NCI-H446 (cell line): Measurements from ENCODE around the gene BABAM2.
"Not testable (repeated sequence)": the region's sequence is repeated elsewhere in the genome, so short reads cannot be mapped to it uniquely, and the experiment has no call there.

Experiments used
- DNase-seq, 2 experiments: peaks; one replicate each; lab custom pipeline; 2025; lab: John Stamatoyannopoulos, UW

Gene BABAM2

DNA sequence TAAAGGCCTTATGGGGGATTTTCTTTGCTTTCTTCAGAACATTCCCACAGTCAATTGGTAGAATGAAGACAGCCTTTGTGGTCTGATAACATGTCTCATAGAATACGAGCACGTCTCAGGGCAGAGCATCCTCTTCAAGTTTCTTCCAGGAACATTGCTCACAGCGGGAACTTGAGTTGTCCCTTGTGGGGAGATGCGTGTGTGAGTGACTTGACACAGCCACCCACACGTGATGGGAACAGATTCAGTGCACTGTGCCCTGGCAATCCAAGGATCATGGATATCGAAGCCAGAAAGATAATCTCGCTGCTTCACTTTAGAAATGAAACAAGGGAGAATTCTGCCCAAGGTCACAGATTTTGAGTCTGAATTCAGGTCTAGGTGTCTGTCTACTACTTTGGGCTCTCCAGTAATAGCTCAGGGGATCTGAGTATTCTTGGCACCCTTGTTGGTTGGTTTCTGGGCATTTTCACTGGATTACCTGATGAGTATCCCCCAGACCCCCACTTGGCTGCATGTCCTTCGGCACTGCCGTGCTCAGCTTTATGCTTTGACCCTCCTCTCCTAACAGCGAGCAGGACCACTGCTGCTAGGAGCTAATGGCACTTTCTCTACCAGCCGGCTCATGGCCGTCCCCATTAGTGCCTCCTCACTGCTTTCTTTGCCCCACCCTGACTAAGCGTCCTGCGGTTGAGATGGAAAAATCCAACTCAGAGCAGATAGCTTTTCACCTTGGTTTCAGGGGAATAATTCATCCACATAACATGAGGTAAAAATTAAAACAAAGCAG, 426.2 kb downstream of the BABAM2 start:
- DNase-seq = no peak

GRCh38 chr2:28317390-28317789, 426.9 kb downstream of the BABAM2 start:
- DNase-seq = no peak

- no peak for DNase-seq
Observed at GRCh38 chr2:28318023-28318422, 427.5 kb downstream of the BABAM2 start.

DNA sequence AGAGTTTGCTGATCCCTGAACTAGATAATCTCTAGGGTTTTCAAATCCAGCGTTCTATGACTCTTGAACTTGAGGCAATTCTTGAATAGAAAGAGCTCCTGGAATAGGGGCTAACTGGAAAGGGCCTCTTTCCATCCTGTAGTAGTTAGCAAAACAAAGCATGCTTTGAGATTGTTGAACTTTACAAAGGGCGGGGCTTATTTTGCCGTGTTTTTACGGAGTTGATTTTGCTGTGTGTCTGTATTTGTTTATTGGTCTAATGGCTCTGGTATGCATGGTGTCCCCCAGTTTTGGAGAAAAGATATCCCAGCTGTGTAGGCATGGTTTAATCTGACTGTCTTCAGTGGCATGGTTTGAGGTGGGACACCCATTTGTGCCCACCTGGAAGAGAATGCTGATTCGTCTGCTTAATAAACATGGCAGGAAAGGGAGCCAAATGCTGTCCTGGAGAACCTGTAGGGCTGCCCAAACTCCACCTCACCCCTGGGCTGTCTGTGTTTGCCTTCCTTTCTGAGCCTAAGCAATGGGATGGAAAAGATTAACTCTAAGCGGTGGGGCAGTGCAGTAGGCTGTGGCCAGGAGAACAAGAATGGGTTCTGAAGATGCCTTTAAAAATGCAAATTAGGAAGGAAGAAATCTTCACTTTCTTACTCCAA, 428.1 kb downstream of the BABAM2 start:
- DNase-seq = no peak

DNA sequence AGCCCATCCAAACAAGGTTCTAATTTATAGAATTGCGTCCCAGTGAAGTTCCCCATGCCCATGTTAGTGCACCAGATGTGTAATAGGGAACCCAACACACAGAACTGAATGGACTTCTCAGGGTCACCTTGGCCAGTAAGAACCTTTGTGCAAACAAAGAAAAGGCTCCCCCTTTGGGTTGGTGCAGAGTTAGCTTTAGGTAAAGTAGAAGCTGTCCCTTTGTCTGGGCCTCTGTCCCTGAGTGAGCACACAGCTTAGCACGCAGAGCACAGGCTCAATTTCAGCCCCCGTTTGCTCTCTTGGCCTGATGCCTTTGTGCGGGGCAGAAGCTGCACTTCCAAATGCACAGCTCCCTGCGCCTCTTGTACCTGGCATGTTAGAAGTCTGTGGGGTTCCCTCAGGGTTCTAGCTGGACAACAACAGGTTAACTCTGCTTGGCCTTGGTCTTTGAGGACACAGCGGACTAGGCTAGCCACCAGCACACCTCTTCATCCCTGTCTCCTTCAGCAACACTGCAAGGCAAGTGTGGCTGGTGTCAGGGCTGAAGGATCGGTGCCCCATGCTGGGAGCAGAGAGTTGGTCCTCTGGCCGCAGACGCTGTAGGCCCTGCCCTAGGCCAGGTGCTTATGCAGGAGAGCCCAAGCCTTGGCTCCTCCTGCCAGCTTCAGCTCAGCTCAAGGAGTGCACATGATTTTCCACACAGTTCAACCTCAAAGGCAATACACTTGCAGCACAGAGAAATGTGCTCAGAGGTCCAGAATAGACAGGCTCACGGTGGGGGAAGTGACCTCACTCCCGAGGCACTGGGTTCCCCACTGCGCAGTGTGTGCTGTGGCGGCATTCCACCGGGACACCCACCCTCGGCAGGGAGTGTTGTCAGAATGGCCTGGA, 428.8 kb downstream of the BABAM2 start:
- DNase-seq = no peak

- DNase-seq = no peak
Observed at GRCh38 chr2:28320009-28320365, 429.5 kb downstream of the BABAM2 start.

DNA sequence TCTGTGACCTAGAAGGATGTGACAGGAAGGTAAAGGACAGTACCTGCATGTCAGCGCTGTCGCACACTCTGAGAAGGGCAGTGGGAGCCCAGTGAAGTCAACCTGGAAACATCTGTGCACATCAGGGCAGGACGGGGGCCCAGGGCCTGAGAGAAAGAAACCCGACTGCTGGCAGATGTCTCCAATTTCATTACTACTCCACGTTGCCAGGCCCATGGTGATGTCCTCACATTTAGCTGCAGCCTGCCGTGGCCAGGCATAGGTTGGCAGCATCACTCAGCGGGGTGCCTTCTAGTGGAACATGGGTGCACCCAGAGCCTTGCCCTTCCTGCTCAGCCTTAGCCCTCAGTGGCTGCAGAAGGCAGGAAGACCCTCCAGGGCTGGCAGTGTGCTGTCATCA, 429.8 kb downstream of the BABAM2 start:
- no peak for DNase-seq

- no peak for DNase-seq
Observed at GRCh38 chr2:28321426-28321825, 430.9 kb downstream of the BABAM2 start.

DNA sequence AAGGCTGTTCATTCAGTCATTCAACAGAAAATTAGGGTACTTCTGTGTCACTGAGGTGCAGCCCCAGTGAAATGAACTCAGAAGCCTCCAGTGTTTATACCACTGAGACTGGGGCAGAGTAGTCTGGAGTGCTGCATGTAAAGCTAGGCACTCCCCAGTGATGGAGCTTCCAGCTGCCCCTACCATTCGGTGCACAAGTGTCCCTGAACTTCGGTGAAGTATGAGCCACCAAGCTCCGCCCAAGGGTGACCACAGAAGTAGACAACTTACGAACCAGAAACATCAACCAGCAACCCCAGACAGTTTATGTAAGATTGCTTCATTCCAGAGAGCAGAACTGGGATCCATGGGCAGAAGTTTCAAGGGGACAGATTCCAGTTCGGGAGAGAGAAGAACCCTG, 431.5 kb downstream of the BABAM2 start:
- DNase-seq = no peak

DNA sequence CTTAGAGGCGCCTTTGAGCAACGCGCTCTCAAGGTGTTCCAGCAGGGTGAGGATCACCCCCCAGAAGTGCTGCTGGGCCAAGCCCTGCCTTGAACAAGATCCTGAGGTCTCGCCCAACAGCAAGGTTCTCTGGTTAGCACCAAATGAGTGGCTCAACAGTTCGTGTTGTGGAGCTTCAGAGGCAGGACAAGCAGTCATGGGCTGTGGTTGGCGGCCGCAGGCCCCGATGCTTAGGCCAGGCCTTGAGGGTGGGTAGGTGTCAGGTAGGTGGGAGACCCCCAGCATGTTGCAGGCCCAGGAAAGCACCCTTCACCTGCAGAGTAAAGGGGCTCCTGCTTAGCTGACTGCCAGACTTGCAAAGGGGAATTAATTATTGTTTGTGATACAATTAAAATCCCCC, 431.9 kb downstream of the BABAM2 start:
- no peak for DNase-seq

- no peak for DNase-seq
Observed at GRCh38 chr2:28322981-28323396, 432.5 kb downstream of the BABAM2 start.

GRCh38 chr2:28325173-28325566, 434.6 kb downstream of the BABAM2 start:
- no peak for DNase-seq

GRCh38 chr2:28325567-28326468, 435.3 kb downstream of the BABAM2 start:
- DNase-seq = no peak

DNA sequence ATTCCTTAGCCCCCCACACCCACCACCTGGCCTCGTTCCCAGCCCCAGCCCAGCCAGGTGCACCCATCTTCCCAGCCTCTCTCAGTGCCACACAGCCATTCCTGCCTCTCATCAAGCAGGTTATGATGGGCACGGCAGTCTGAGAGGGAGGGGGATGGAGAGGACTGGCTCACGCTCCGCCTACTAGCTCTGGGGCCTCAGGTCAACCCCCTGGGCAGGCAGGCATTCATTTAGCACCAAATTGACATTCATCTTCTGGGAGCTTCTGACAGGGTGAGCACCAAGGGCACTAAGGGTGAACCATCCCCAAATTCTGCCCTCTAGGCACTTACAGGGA, 435.9 kb downstream of the BABAM2 start:
- no peak for DNase-seq

- peak; percentile 44 to 91 for DNase-seq
Observed at GRCh38 chr2:28326881-28327505, 436.5 kb downstream of the BABAM2 start.

DNA sequence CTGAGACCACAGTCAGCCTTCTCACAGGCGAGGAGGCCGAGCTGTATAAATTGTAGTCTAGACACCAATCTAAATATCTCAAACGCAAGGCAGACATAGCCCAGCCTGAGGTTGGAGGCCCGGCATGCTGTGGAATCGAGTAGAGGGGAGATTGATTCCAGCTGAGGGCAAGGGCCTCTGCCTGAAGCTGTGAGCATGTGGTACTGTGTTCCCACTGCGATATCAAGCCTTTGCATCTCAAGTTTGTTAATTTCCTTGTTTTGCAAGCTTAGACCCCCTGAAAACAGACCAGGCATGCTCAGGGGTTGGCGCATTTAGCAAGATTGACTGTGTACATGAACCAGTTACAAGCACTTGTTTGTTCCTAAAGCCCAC, 437.0 kb downstream of the BABAM2 start:
- no peak for DNase-seq

- no peak for DNase-seq
Observed at GRCh38 chr2:28327956-28328922, 437.7 kb downstream of the BABAM2 start.

GRCh38 chr2:28329184-28329583, 438.7 kb downstream of the BABAM2 start:
- DNase-seq = no peak

DNA sequence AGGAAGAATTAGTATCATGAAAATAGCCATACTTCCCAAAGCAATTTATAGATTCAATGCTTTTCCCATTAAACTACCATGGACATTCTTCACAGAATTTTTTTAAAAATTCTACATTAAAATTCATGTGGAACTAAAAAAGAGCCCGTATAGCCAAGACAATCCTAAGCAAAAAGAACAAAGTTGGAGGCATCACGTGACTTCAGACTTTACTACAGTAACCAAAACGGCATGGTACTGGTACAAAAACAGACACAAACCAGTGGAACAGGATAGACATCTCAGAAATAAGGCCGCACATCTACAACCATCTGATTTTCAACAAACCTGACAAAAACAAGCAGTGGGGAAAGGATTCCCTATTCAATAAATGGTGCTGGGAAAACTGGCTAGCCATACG, 440.2 kb downstream of the BABAM2 start:
- not testable (repeated sequence) for DNase-seq

DNA sequence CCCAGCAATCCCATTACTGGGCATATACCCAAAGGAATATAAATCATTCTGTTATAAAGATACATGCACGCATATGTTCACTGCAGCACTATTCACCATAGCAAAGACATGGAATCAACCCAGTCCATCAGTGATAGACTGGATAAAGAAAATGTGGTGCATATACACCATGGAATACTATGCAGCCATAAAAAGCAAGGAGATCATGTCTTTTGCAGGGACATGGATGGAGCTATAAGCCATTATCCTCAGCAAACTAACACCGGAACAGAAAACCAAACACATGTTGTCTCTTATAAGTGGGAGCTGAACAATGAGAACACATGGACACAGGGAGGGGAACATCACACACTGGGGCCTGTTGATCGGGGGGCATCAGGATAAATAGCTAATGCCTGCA, 441.3 kb downstream of the BABAM2 start:
- not testable (repeated sequence) for DNase-seq
